Fibroblast of villous mesenchyme (primary cell): ENCODE results near the gene GABPB1. TPM values are rescaled to one million over a fixed set of nuclear protein-coding genes. Genes with fewer than 3 reads are reported as not detected.
A peak's percentile ranks its signal among the peaks of the same experiment; 100 is the strongest.

Experiments
- DNase-seq: peaks from one replicate; pipeline ENCODE4 v3.0.0-alpha.2; 2010; ENCODE audit warnings: low read depth
- H3K4me3 ChIP-seq: 2 replicates; pipeline ENCODE4 v1.5.1; 2011; ENCODE audit warnings: low read depth, mild to moderate bottlenecking, low read length
- CTCF ChIP-seq: IDR thresholded peaks from 2 replicates; pipeline ENCODE4 v1.5.1; 2012; ENCODE audit warnings: low read depth, mild to moderate bottlenecking, low read length; ENCODE audit not compliant: insufficient read depth
- small RNA-seq: library from RNA; depleted of rRNA; stranded (forward); fragments of <200 nt; gene quantifications from one replicate; pipeline ENCODE3, GENCODE V24; 2012
- total RNA-seq: library from RNA; depleted of rRNA; stranded (reverse); fragments of >200 nt; gene quantifications from 2 replicates; pipeline ENCODE4 v1.2.3, GENCODE V29; 2012

The GABPB1 gene
- total RNA-seq, 1 donor: 44.9 TPM

GRCh38 chr15:50228866-50229265 lies 126.1 kb downstream of the GABPB1 start:
- DNase-seq: no peak
- no peak for TF ChIP-seq CTCF
- H3K4me3 ChIP-seq: no peak overlapping the region

GRCh38 chr15:50227076-50227475 lies 127.9 kb downstream of the GABPB1 start:
- DNase-seq: peak; percentile 24
- TF ChIP-seq CTCF: no peak
- no peak overlapping the region for H3K4me3 ChIP-seq

DNA sequence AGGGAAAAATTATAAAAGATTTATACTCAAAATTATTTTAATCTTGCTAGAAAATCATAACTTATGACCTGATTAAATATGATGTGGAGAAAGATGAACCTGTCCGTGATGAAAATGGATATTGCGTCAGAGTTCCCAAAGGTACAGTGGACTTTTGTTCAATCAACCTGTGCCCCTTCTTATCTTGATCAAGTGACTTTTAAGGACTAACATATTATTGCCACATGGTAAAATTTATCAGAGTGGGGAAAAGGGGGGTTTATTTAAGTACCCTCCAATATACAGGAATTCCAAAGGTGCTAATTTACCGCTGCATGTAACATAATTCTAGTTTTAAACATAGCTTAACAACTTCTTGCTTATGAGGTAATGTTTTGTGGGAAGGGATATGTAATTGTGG lies 129.1 kb downstream of the GABPB1 start:
- no peak for DNase-seq
- no peak for TF ChIP-seq CTCF
- H3K4me3 ChIP-seq: no peak overlapping the region

Small RNA genes within 50 kb of the gene (small RNA-seq; reads per million reads assigned to genes)
- not detected for gene RNU6-94P

Other genes starting within 250 kb of the GABPB1 start
- 4.2 and 90.2 TPM in 2 replicates for gene ATP8B4, start 236.0 kb downstream of the GABPB1 start, total RNA-seq
- under 0.01 TPM in 2 replicates for gene SLC27A2, start 173.0 kb downstream of the GABPB1 start, total RNA-seq
- gene HDC, start 89.5 kb downstream of the GABPB1 start, total RNA-seq: not detected in 2 replicates
- 47.0 and 54.0 TPM in 2 replicates for gene USP8, start 69.2 kb upstream of the GABPB1 start, total RNA-seq
- 1.3 TPM in 1 of 2 replicates, not detected in the other for gene USP50, start 191.5 kb upstream of the GABPB1 start, total RNA-seq